Central memory CD8-positive, alpha-beta T cell (primary cell): ENCODE measurements around the gene SPOCD1.

Experiments used
- ATAC-seq: fragments of 150-1000 bp; cut with Tn5 transposase; replicated peaks from 2 replicates; pipeline ENCODE4 v1.10.0; 2022; ENCODE audit warnings: mild to moderate bottlenecking, moderate FRiP score, moderate number of reproducible peaks; ENCODE audit not compliant: poor library complexity, severe bottlenecking; ENCODE audit errors: extremely low read depth
- DNase-seq, 2 donors: peaks; one replicate each; pipeline ENCODE4 v3.0.0; 2021; ENCODE audit warnings: low spot score in 2 of 2
- H3K27ac Mint-ChIP-seq: one replicate; pipeline ENCODE4 v1.8.0; 2022; ENCODE audit warnings: low read depth, mild to moderate bottlenecking, moderate library complexity, mixed read lengths
- H3K27me3 Mint-ChIP-seq: one replicate; pipeline ENCODE4 v1.8.0; 2022; ENCODE audit warnings: mixed read lengths
- H3K36me3 Mint-ChIP-seq: one replicate; pipeline ENCODE4 v1.8.0; 2022; ENCODE audit warnings: mild to moderate bottlenecking, moderate library complexity, mixed read lengths; ENCODE audit not compliant: insufficient read depth
- H3K4me1 Mint-ChIP-seq: one replicate; pipeline ENCODE4 v1.8.0; 2022; ENCODE audit warnings: mixed read lengths
- H3K4me3 Mint-ChIP-seq: one replicate; pipeline ENCODE4 v1.8.0; 2022; ENCODE audit warnings: mild to moderate bottlenecking, moderate library complexity, mixed read lengths
- H3K9me3 Mint-ChIP-seq: one replicate; pipeline ENCODE4 v1.8.0; 2022; ENCODE audit warnings: mixed read lengths

Gene SPOCD1

GRCh38 chr1:31757989-31758388 lies 57.8 kb downstream of the SPOCD1 start:
- H3K27ac Mint-ChIP-seq, result no peak overlapping the region
- no peaks in the 10 kb centered on the region for H3K9me3 Mint-ChIP-seq

GRCh38 chr1:31757204-31757679 lies 58.6 kb downstream of the SPOCD1 start:
- no peaks in the 10 kb centered on the region for H3K27me3 Mint-ChIP-seq
- H3K36me3 Mint-ChIP-seq, result peaks cover under 1% of the 10 kb centered on the region
- DNase-seq (no peak), ATAC-seq (no peak)
- peaks cover 23% of the 10 kb centered on the region for H3K4me1 Mint-ChIP-seq
- no peaks in the 10 kb centered on the region for H3K9me3 Mint-ChIP-seq
- no peak overlapping the region for H3K4me3 Mint-ChIP-seq
- no peak overlapping the region for H3K27ac Mint-ChIP-seq

More at GRCh38 chr1:31757989-31758388, 57.8 kb downstream of the SPOCD1 start:
- no peak for DNase-seq
- H3K36me3 Mint-ChIP-seq, result no peaks in the 10 kb centered on the region
- peaks cover 21% of the 10 kb centered on the region for H3K4me1 Mint-ChIP-seq
- no peaks in the 10 kb centered on the region for H3K27me3 Mint-ChIP-seq
- H3K4me3 Mint-ChIP-seq, result no peak overlapping the region
- ATAC-seq, result no peak

- Mint-ChIP-seq H3K36me3 (peaks cover 1% of the 10 kb centered on the region), H3K4me3 (no peak overlapping the region), H3K9me3 (no peaks in the 10 kb centered on the region), H3K27me3 (no peaks in the 10 kb centered on the region), H3K4me1 (peaks cover 23% of the 10 kb centered on the region), H3K27ac (no peak overlapping the region)
- DNase-seq, result no peak
- ATAC-seq, result no peak
Observed at GRCh38 chr1:31756578-31756977, 59.2 kb downstream of the SPOCD1 start.

- H3K4me3 Mint-ChIP-seq, result no peak overlapping the region
- no peaks in the 10 kb centered on the region for H3K9me3 Mint-ChIP-seq
- no peaks in the 10 kb centered on the region for H3K27me3 Mint-ChIP-seq
- H3K4me1 Mint-ChIP-seq, result peaks cover 25% of the 10 kb centered on the region
- peaks cover 1% of the 10 kb centered on the region for H3K36me3 Mint-ChIP-seq
- no peak for DNase-seq
- no peak overlapping the region for H3K27ac Mint-ChIP-seq
- ATAC-seq, result no peak
Observed at GRCh38 chr1:31755850-31756492, 59.9 kb downstream of the SPOCD1 start.

- Mint-ChIP-seq H3K27ac (no peak overlapping the region), H3K36me3 (peaks cover 1% of the 10 kb centered on the region), H3K9me3 (no peaks in the 10 kb centered on the region), H3K4me3 (no peak overlapping the region), H3K27me3 (no peaks in the 10 kb centered on the region), H3K4me1 (peaks cover 31% of the 10 kb centered on the region)
- DNase-seq (no peak), ATAC-seq (no peak)
Observed at GRCh38 chr1:31755197-31755611, 60.6 kb downstream of the SPOCD1 start.

- H3K4me1 Mint-ChIP-seq, result peaks cover 33% of the 10 kb centered on the region
- no peak overlapping the region for H3K4me3 Mint-ChIP-seq
- H3K9me3 Mint-ChIP-seq, result no peaks in the 10 kb centered on the region
- DNase-seq (no peak), ATAC-seq (no peak)
- no peak overlapping the region for H3K27ac Mint-ChIP-seq
- H3K27me3 Mint-ChIP-seq, result no peaks in the 10 kb centered on the region
- H3K36me3 Mint-ChIP-seq, result peaks cover 1% of the 10 kb centered on the region
Observed at GRCh38 chr1:31754397-31754796, 61.4 kb downstream of the SPOCD1 start.

GRCh38 chr1:31753707-31754349 lies 62.0 kb downstream of the SPOCD1 start:
- Mint-ChIP-seq H3K4me1 (peaks cover 33% of the 10 kb centered on the region), H3K36me3 (peaks cover 1% of the 10 kb centered on the region), H3K27me3 (no peaks in the 10 kb centered on the region), H3K27ac (no peak overlapping the region), H3K9me3 (no peaks in the 10 kb centered on the region), H3K4me3 (no peak overlapping the region)
- ATAC-seq (no peak), DNase-seq (no peak)

GRCh38 chr1:31752952-31753475 lies 62.8 kb downstream of the SPOCD1 start:
- no peak overlapping the region for H3K4me3 Mint-ChIP-seq
- ATAC-seq (no peak), DNase-seq (no peak)
- no peak overlapping the region for H3K27ac Mint-ChIP-seq
- H3K4me1 Mint-ChIP-seq, result peaks cover 33% of the 10 kb centered on the region
- peaks cover 1% of the 10 kb centered on the region for H3K36me3 Mint-ChIP-seq
- no peaks in the 10 kb centered on the region for H3K27me3 Mint-ChIP-seq
- no peaks in the 10 kb centered on the region for H3K9me3 Mint-ChIP-seq

GRCh38 chr1:31752258-31752657 lies 63.6 kb downstream of the SPOCD1 start:
- Mint-ChIP-seq H3K36me3 (peaks cover 1% of the 10 kb centered on the region), H3K4me3 (peak overlapping the region; percentile 50), H3K9me3 (no peaks in the 10 kb centered on the region), H3K27me3 (no peaks in the 10 kb centered on the region), H3K27ac (no peak overlapping the region), H3K4me1 (peaks cover 36% of the 10 kb centered on the region)
- no peak for ATAC-seq
- no peak for DNase-seq

GRCh38 chr1:31751822-31752241 lies 64.0 kb downstream of the SPOCD1 start:
- peaks cover 41% of the 10 kb centered on the region for H3K4me1 Mint-ChIP-seq
- no peak overlapping the region for H3K27ac Mint-ChIP-seq
- peak overlapping the region; percentile 50 for H3K4me3 Mint-ChIP-seq
- H3K27me3 Mint-ChIP-seq, result no peaks in the 10 kb centered on the region
- ATAC-seq (no peak), DNase-seq (no peak)
- H3K9me3 Mint-ChIP-seq, result no peaks in the 10 kb centered on the region
- peaks cover 1% of the 10 kb centered on the region for H3K36me3 Mint-ChIP-seq

- DNase-seq (peak in 1 of 2 donors; percentile 49), ATAC-seq (peak; percentile 96)
- peaks cover 49% of the 10 kb centered on the region for H3K4me1 Mint-ChIP-seq
- H3K36me3 Mint-ChIP-seq, result peaks cover 1% of the 10 kb centered on the region
- no peaks in the 10 kb centered on the region for H3K9me3 Mint-ChIP-seq
- peak overlapping the region; percentile 74 for H3K27ac Mint-ChIP-seq
- no peaks in the 10 kb centered on the region for H3K27me3 Mint-ChIP-seq
- peak overlapping the region; percentile 68 for H3K4me3 Mint-ChIP-seq
Observed at GRCh38 chr1:31750858-31751510, 64.8 kb downstream of the SPOCD1 start.

GRCh38 chr1:31749785-31750735 lies 65.8 kb downstream of the SPOCD1 start:
- peaks cover 56% of the 10 kb centered on the region for H3K4me1 Mint-ChIP-seq
- H3K9me3 Mint-ChIP-seq, result no peaks in the 10 kb centered on the region
- peak overlapping the region; percentile 68 for H3K4me3 Mint-ChIP-seq
- DNase-seq, result no peak
- H3K36me3 Mint-ChIP-seq, result peaks cover 1% of the 10 kb centered on the region
- no peak for ATAC-seq
- H3K27ac Mint-ChIP-seq, result no peak overlapping the region
- no peaks in the 10 kb centered on the region for H3K27me3 Mint-ChIP-seq
